Measurements from ENCODE around the gene GPRIN1. TPM values are rescaled to one million over a fixed set of nuclear protein-coding genes. Genes with fewer than 3 reads are reported as not detected.

GPRIN1 gene
- total RNA-seq, 6 experiments from 2014 or later = 0.05 to 0.99 (median 0.30) TPM

GRCh38 chr5:176621661-176622079 is 11.7 kb upstream of the GPRIN1 start:
- intact Hi-C loops (cut with DNase I) = no loop called here
- no peaks in the 10 kb centered on the region for H3K9me3 ChIP-seq
- no peak for TF ChIP-seq POLR2A (IDR thresholded peaks at IDR 0.05)
- no peak for TF ChIP-seq CTCF (IDR thresholded peaks at IDR 0.05)
- 94% methylated on average over 3 of the region's 13 CpGs for WGBS (ENCODE audit: insufficient coverage, low coverage, low lambda C conversion rate, missing lambda C conversion rate)
- no peaks in the 10 kb centered on the region for H3K4me1 ChIP-seq
- no peak overlapping the region for H3K4me3 ChIP-seq
- peaks cover 0 to 27% of the 10 kb centered on the region in 2 donors for H3K27me3 ChIP-seq
- no peaks in the 10 kb centered on the region for H3K36me3 ChIP-seq
- no peak for ATAC-seq
- H3K27ac ChIP-seq = no peak overlapping the region
- no peak for DNase-seq

GRCh38 chr5:176620333-176620981 is 10.5 kb upstream of the GPRIN1 start:
- ATAC-seq (peak; percentile 29 to 48 (median 38)), DNase-seq (no peak)
- Histone ChIP-seq H3K27me3 (peaks cover 0 to 27% of the 10 kb centered on the region in 2 donors), H3K36me3 (no peaks in the 10 kb centered on the region), H3K27ac (no peak overlapping the region), H3K4me1 (no peaks in the 10 kb centered on the region), H3K9me3 (no peaks in the 10 kb centered on the region), H3K4me3 (no peak overlapping the region)
- WGBS (ENCODE audit: insufficient coverage, low coverage, low lambda C conversion rate, missing lambda C conversion rate) = 7% methylated on average over 31 of the region's 32 CpGs
- TF ChIP-seq POLR2A (IDR thresholded peaks at IDR 0.05) (no peak), CTCF (IDR thresholded peaks at IDR 0.05) (no peak)
- intact Hi-C loops (cut with DNase I) = no loop called here

- DNase-seq (no peak), ATAC-seq (no peak)
- WGBS (ENCODE audit: insufficient coverage, low coverage, low lambda C conversion rate, missing lambda C conversion rate) = 21% methylated on average over 22 of the region's 59 CpGs
- Histone ChIP-seq H3K27me3 (peaks cover 0 to 27% of the 10 kb centered on the region in 2 donors), H3K4me3 (no peak overlapping the region), H3K9me3 (no peaks in the 10 kb centered on the region), H3K36me3 (no peaks in the 10 kb centered on the region), H3K27ac (no peak overlapping the region), H3K4me1 (no peaks in the 10 kb centered on the region)
- TF ChIP-seq POLR2A (IDR thresholded peaks at IDR 0.05) (no peak), CTCF (IDR thresholded peaks at IDR 0.05) (no peak)
- intact Hi-C loops (cut with DNase I) = no loop called here
Measured at GRCh38 chr5:176619569-176620332, 9.8 kb upstream of the GPRIN1 start.

- no peak for TF ChIP-seq POLR2A (IDR thresholded peaks at IDR 0.05)
- no peak for TF ChIP-seq CTCF (IDR thresholded peaks at IDR 0.05)
- no peaks in the 10 kb centered on the region for H3K9me3 ChIP-seq
- DNase-seq = peak in 1 of 3 donors; percentile 56
- intact Hi-C loops (cut with DNase I) = no loop called here
- 5% methylated on average over 4 of the region's 31 CpGs for WGBS (ENCODE audit: insufficient coverage, low coverage, low lambda C conversion rate, missing lambda C conversion rate)
- H3K27ac ChIP-seq = no peak overlapping the region
- no peaks in the 10 kb centered on the region for H3K4me1 ChIP-seq
- peak; percentile 52 to 76 (median 64) for ATAC-seq
- peaks cover 0 to 27% of the 10 kb centered on the region in 2 donors for H3K27me3 ChIP-seq
- H3K36me3 ChIP-seq = no peaks in the 10 kb centered on the region
- no peak overlapping the region for H3K4me3 ChIP-seq
Measured at GRCh38 chr5:176619203-176619568, 9.2 kb upstream of the GPRIN1 start.

All from right lobe of liver (tissue), 6 donors.